C4-2B (cell line): ENCODE measurements around the gene TBC1D22A.

ENCODE experiments used
- CTCF ChIP-seq: fragments of 450-650 bp; conservative IDR thresholded peaks from 2 replicates; pipeline ENCODE4 v1.5.1; 2017; ENCODE audit warnings: mild to moderate bottlenecking
- ZFX ChIP-seq: fragments of 450-650 bp; IDR thresholded peaks from 2 replicates; pipeline ENCODE4 v1.6.1; 2017

- TF ChIP-seq CTCF (no peak), ZFX (no peak)
Measured at GRCh38 chr22:47111626-47112581, 349.5 kb downstream of the TBC1D22A start.
